ENCODE measurements around the gene DAAM1.
A peak's percentile ranks its signal among the peaks of the same experiment; 100 is the strongest.

DAAM1 gene

GRCh38 chr14:59272633-59273032 is 84.2 kb downstream of the DAAM1 start:
- TF ChIP-seq BACH2 (CRISPR knock-in tag; IDR thresholded peaks at IDR 0.05; ENCODE audit: borderline replicate concordance) (no peak), ISL1 (CRISPR knock-in tag; IDR thresholded peaks at IDR 0.05) (peak; percentile 68), CSDC2 (CRISPR knock-in tag; IDR thresholded peaks at IDR 0.05) (peak; percentile 58; the same call in 1 of the 2 replicates)
- ATAC-seq = no peak

- ATAC-seq = no peak
- no peak for TF ChIP-seq ZFP3 (CRISPR knock-in tag; IDR thresholded peaks at IDR 0.05)
- no peak for TF ChIP-seq PPARA (CRISPR knock-in tag; IDR thresholded peaks at IDR 0.05; ENCODE audit: borderline replicate concordance)
- TF ChIP-seq CSRNP3 (CRISPR knock-in tag; IDR thresholded peaks at IDR 0.05) = no peak
- no peak for TF ChIP-seq SNAI2 (CRISPR knock-in tag; IDR thresholded peaks at IDR 0.05)
- no peak for TF ChIP-seq ARNTL (CRISPR knock-in tag; IDR thresholded peaks at IDR 0.05; ENCODE audit: borderline replicate concordance, low read depth)
- TF ChIP-seq TOX (CRISPR knock-in tag; IDR thresholded peaks at IDR 0.05; ENCODE audit: borderline replicate concordance) = no peak
- TF ChIP-seq ZFP30 (CRISPR knock-in tag; IDR thresholded peaks at IDR 0.05) = no peak
- TF ChIP-seq ZC3H10 (CRISPR knock-in tag; IDR thresholded peaks at IDR 0.05) = no peak
- no peak for TF ChIP-seq CSDC2 (CRISPR knock-in tag; IDR thresholded peaks at IDR 0.05)
Observed at GRCh38 chr14:59273737-59274136, 85.3 kb downstream of the DAAM1 start.

- no peak for TF ChIP-seq CSDC2 (CRISPR knock-in tag; IDR thresholded peaks at IDR 0.05)
- TF ChIP-seq RARB (CRISPR knock-in tag; IDR thresholded peaks at IDR 0.05) = no peak
- TF ChIP-seq ZNF8 (CRISPR knock-in tag; IDR thresholded peaks at IDR 0.05) = no peak
- TF ChIP-seq ARNTL (CRISPR knock-in tag; IDR thresholded peaks at IDR 0.05; ENCODE audit: borderline replicate concordance, low read depth) = no peak
- TF ChIP-seq SNAI2 (CRISPR knock-in tag; IDR thresholded peaks at IDR 0.05) = no peak
- TF ChIP-seq TSHZ2 (CRISPR knock-in tag; IDR thresholded peaks at IDR 0.05) = no peak
- no peak for TF ChIP-seq TOX (CRISPR knock-in tag; IDR thresholded peaks at IDR 0.05; ENCODE audit: borderline replicate concordance)
- no peak for TF ChIP-seq POU6F1 (CRISPR knock-in tag; IDR thresholded peaks at IDR 0.05; ENCODE audit: borderline replicate concordance, low read depth)
- no peak for TF ChIP-seq BACH2 (CRISPR knock-in tag; IDR thresholded peaks at IDR 0.05; ENCODE audit: borderline replicate concordance)
- ATAC-seq = no peak
Observed at GRCh38 chr14:59274991-59275391, 86.5 kb downstream of the DAAM1 start.

GRCh38 chr14:59275668-59276067 is 87.2 kb downstream of the DAAM1 start:
- TF ChIP-seq OSR1 (CRISPR knock-in tag; IDR thresholded peaks at IDR 0.05) = no peak
- no peak for TF ChIP-seq ZFP30 (CRISPR knock-in tag; IDR thresholded peaks at IDR 0.05)
- TF ChIP-seq ISL1 (CRISPR knock-in tag; IDR thresholded peaks at IDR 0.05) = peak; percentile 25; the same call in 1 of the 2 replicates
- ATAC-seq = peak; percentile 74

- no peak for ATAC-seq
- no peak for TF ChIP-seq GLIS3 (CRISPR knock-in tag; IDR thresholded peaks at IDR 0.05)
- TF ChIP-seq ZNF70 (CRISPR knock-in tag; IDR thresholded peaks at IDR 0.05) = no peak
- no peak for TF ChIP-seq TSHZ2 (CRISPR knock-in tag; IDR thresholded peaks at IDR 0.05)
- no peak for TF ChIP-seq ESRRG (CRISPR knock-in tag; IDR thresholded peaks at IDR 0.05)
- no peak for TF ChIP-seq CSDC2 (CRISPR knock-in tag; IDR thresholded peaks at IDR 0.05)
- TF ChIP-seq BACH2 (CRISPR knock-in tag; IDR thresholded peaks at IDR 0.05; ENCODE audit: borderline replicate concordance) = no peak
- no peak for TF ChIP-seq ZC3H10 (CRISPR knock-in tag; IDR thresholded peaks at IDR 0.05)
- no peak for TF ChIP-seq RARB (CRISPR knock-in tag; IDR thresholded peaks at IDR 0.05)
- no peak for TF ChIP-seq ZNF8 (CRISPR knock-in tag; IDR thresholded peaks at IDR 0.05)
- no peak for TF ChIP-seq SNAI2 (CRISPR knock-in tag; IDR thresholded peaks at IDR 0.05)
- no peak for TF ChIP-seq POU6F1 (CRISPR knock-in tag; IDR thresholded peaks at IDR 0.05; ENCODE audit: borderline replicate concordance, low read depth)
- TF ChIP-seq PATZ1 (CRISPR knock-in tag; IDR thresholded peaks at IDR 0.05; ENCODE audit: borderline replicate concordance) = no peak
- TF ChIP-seq ZNF565 (CRISPR knock-in tag; conservative IDR thresholded peaks at IDR 0.05; ENCODE audit: low read depth) = no peak
Observed at GRCh38 chr14:59276235-59276634, 87.8 kb downstream of the DAAM1 start.

All from SK-N-SH treated with all-trans-retinoic acid at 6 μM for 48 hours (cell line).